Smooth muscle cell (in vitro differentiated cells): ENCODE results near the gene AP1S2. TPM values are rescaled to one million over a fixed set of nuclear protein-coding genes. Genes with fewer than 3 reads are reported as not detected.
A peak's percentile ranks its signal among the peaks of the same experiment; 100 is the strongest.

Experiments used
- DNase-seq: peaks from one replicate; lab custom pipeline; 2025; ENCODE audit not compliant: unreplicated experiment; lab: John Stamatoyannopoulos, UW
- H2AFZ ChIP-seq: fragments of 200-600 bp; sonication (generic); 2 replicates; pipeline ENCODE4 v1.6.0; 2016; ENCODE audit warnings: antibody characterized with exemption, low read depth, mild to moderate bottlenecking
- H3F3A ChIP-seq: fragments of 200-600 bp; sonication (generic); 2 replicates; pipeline ENCODE4 v1.6.0; 2017; ENCODE audit warnings: antibody characterized with exemption, low read depth
- H3K27ac ChIP-seq: fragments of 200-600 bp; sonication (generic); 2 replicates; pipeline ENCODE4 v1.5.1; 2016; ENCODE audit warnings: low read depth, mild to moderate bottlenecking
- H3K27me3 ChIP-seq: fragments of 200-600 bp; sonication (generic); 2 replicates; pipeline ENCODE4 v1.6.1; 2016; ENCODE audit warnings: low read depth, mild to moderate bottlenecking
- H3K36me3 ChIP-seq: fragments of 200-600 bp; sonication (generic); 2 replicates; pipeline ENCODE4 v1.5.1; 2016; ENCODE audit warnings: low read depth
- H3K4me1 ChIP-seq: fragments of 200-600 bp; sonication (generic); 2 replicates; pipeline ENCODE4 v1.5.1; 2016; ENCODE audit warnings: low read depth
- H3K4me2 ChIP-seq: fragments of 200-600 bp; sonication (generic); 2 replicates; pipeline ENCODE4 v1.6.0; 2016; ENCODE audit warnings: mild to moderate bottlenecking
- H3K4me3 ChIP-seq: fragments of 200-600 bp; sonication (generic); 2 replicates; pipeline ENCODE4 v1.5.1; 2016; ENCODE audit warnings: mild to moderate bottlenecking
- H3K79me2 ChIP-seq: fragments of 200-600 bp; sonication (generic); 2 replicates; pipeline ENCODE4 v1.6.0; 2016; ENCODE audit warnings: low read depth, mild to moderate bottlenecking
- H3K9ac ChIP-seq: fragments of 200-600 bp; sonication (generic); 2 replicates; pipeline ENCODE4 v1.6.0; 2016; ENCODE audit warnings: low read depth
- H3K9me3 ChIP-seq: fragments of 200-600 bp; sonication (generic); replicated peaks from 2 replicates; pipeline ENCODE4 v1.5.1; 2016; ENCODE audit warnings: low read depth
- H4K20me1 ChIP-seq: fragments of 200-600 bp; sonication (generic); 2 replicates; pipeline ENCODE4 v1.6.0; 2016; ENCODE audit warnings: low read depth
- CTCF ChIP-seq: fragments of 200-600 bp; sonication (generic); IDR thresholded peaks from 2 replicates; pipeline ENCODE4 v1.5.1; 2017; ENCODE audit warnings: borderline replicate concordance, mild to moderate bottlenecking, antibody characterized with exemption; ENCODE audit not compliant: insufficient read depth, poor library complexity, severe bottlenecking
- WGBS: methylation state at CpG from one replicate; pipeline ENCODE4 v1.1.7; 2016; ENCODE audit warnings: low lambda C conversion rate; 5-methylcytosine and 5-hydroxymethylcytosine counted together
- polyA plus RNA-seq: library from polyadenylated mRNA; unstranded; fragments of >200 nt; fragmentation: Nextera tagmentation; extraction: Ambion mirVana; gene quantifications from 2 replicates; pipeline ENCODE4 v1.2.1, GENCODE V29; 2016
- total RNA-seq: library from RNA; depleted of rRNA; stranded (reverse); fragments of >200 nt; gene quantifications from 2 replicates; pipeline ENCODE4 v1.2.3, GENCODE V29; 2014

AP1S2 gene
- total and polyA plus RNA-seq, 2 experiments from 2014 or later = 120 to 162 TPM

- no peak overlapping the region for H3K4me3 ChIP-seq
- no peak overlapping the region for H3K9ac ChIP-seq
- H3K36me3 ChIP-seq = no peaks in the 10 kb centered on the region
- no peak overlapping the region for H3K27ac ChIP-seq
- no peaks in the 10 kb centered on the region for H3K9me3 ChIP-seq
- no peak for DNase-seq
- peaks cover 4% of the 10 kb centered on the region for H4K20me1 ChIP-seq
- H3K4me1 ChIP-seq = peaks cover 25% of the 10 kb centered on the region
- 62% methylated on average over 1 of the region's 1 CpG for WGBS
- H3K79me2 ChIP-seq = peaks cover 27% of the 10 kb centered on the region
- no peak overlapping the region for H3K4me2 ChIP-seq
- H2AFZ ChIP-seq = peak overlapping the region; percentile 56
- TF ChIP-seq CTCF = no peak
- H3K27me3 ChIP-seq = no peaks in the 10 kb centered on the region
- H3F3A ChIP-seq = peaks cover 6% of the 10 kb centered on the region
These were observed 2.0 kb upstream of the AP1S2 start for GRCh38 chrX:15856636-15857035.

DNA sequence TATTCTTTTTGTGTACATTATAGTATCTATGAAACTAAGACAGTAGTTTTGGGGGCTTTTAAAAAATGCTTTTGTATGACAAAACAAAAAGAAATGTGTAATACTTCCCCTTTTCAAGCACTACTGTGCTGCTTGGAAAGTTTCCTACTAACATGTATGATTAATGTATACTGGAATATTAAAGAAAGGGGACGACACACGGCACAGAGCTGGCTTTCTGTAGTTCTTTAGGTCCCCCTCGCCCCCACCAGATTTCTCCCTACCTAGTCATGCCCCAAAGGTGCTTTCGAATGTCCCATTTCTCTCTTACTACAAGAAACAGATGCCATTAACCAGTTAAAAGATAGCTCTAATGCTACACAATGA is 1.6 kb upstream of the AP1S2 start:
- no peaks in the 10 kb centered on the region for H3K9me3 ChIP-seq
- peaks cover 30% of the 10 kb centered on the region for H3K4me1 ChIP-seq
- H3K27me3 ChIP-seq = no peaks in the 10 kb centered on the region
- no peak for DNase-seq
- 52% methylated on average over 4 of the region's 4 CpGs for WGBS
- peaks cover 6% of the 10 kb centered on the region for H4K20me1 ChIP-seq
- peak overlapping the region; percentile 89 for H3K4me2 ChIP-seq
- H3K9ac ChIP-seq = peak overlapping the region; percentile 2
- peaks cover 6% of the 10 kb centered on the region for H3F3A ChIP-seq
- H3K79me2 ChIP-seq = peaks cover 32% of the 10 kb centered on the region
- H3K4me3 ChIP-seq = peak overlapping the region; percentile 74
- H3K36me3 ChIP-seq = no peaks in the 10 kb centered on the region
- peak overlapping the region; percentile 56 for H2AFZ ChIP-seq
- TF ChIP-seq CTCF = no peak
- H3K27ac ChIP-seq = no peak overlapping the region

- Histone ChIP-seq H3K79me2 (peaks cover 37% of the 10 kb centered on the region), H3K27ac (peak overlapping the region; percentile 72), H4K20me1 (peaks cover 7% of the 10 kb centered on the region), H2AFZ (peak overlapping the region; percentile 97), H3F3A (peaks cover 6% of the 10 kb centered on the region), H3K9ac (peak overlapping the region; percentile 52), H3K27me3 (no peaks in the 10 kb centered on the region), H3K4me2 (peak overlapping the region; percentile 89), H3K4me1 (peaks cover 35% of the 10 kb centered on the region), H3K9me3 (no peaks in the 10 kb centered on the region), H3K4me3 (peak overlapping the region; percentile 74), H3K36me3 (no peaks in the 10 kb centered on the region)
- WGBS = 10% methylated on average over 16 of the region's 16 CpGs
- no peak for DNase-seq
- TF ChIP-seq CTCF = no peak
These were observed 1.1 kb upstream of the AP1S2 start for GRCh38 chrX:15855568-15856221.
